ENCODE data around the gene BHLHE41.

The BHLHE41 gene

DNA sequence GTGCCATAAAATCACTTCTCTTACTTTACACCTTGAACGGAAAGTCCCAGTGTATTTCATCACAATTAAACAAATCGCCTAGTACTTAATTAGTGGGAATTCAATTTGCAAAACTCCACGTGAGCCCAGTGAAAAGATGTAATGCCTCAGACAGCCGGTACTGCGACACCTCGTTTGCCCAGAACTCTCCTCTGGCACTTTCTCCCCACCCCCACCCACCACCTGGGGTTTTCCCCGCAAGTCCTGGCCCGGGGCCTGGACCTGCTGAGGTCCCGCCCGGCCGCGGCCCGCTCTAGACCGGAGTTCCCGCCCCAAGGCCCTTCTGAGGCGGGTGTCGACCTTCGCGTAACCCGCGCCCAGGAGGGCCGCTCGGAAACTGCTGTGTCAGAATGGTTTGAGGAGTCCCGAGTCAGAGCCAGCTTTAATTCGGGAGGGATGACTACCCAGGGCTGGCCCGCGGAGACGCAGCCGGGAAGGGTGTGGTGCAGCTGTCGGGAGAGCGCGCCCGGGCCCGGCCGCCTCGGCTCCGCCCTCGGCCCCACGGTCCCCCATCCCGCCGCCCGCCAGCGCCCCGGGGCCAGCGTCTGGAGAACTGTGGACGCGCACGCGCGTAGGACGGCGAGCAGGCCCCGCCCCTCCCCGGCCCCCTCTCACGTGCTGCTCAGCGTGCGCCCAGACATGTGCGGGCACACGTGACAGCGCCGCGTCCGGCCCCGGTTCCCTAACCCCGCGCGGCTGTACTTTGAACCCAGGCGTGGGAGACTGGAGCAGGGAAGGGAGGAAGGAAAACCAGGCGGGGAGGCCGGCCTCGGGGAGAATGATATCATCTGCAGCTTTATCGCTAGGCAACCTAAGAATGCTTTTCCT lies 10.8 kb downstream of the BHLHE41 start:
- DNase-seq = peak; percentile 53 to 65

GRCh38 chr12:26113181-26113654 lies 11.6 kb downstream of the BHLHE41 start:
- DNase-seq = no peak

- DNase-seq = no peak
Observed at GRCh38 chr12:26112703-26113147, 12.1 kb downstream of the BHLHE41 start.

GRCh38 chr12:26112232-26112631 lies 12.6 kb downstream of the BHLHE41 start:
- DNase-seq = no peak

DNA sequence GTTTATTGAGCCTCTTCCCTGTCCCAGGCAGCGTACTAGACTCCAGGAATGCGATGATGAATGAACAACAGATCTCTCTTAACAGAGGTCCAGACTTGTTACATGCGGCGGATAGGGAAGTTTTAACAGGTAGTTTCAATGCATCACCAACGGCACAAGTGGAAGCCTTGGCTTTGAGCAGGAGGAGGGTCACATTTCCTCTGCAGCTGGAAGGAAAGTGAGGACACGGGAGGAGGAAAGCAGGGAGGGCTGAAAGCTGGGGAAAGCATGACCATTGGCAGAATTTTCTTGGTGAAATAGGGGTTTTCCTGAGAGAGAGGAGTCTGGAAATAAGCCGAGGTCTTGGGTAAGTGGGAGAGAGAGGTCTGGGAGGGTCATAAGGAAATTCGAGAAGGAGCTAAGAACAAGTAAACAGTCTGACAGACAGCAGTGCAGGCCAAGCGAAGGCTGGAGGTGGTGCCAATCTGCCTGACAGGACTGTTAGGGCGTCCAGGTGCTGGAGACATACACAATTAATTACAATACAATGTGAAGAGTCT lies 15.4 kb downstream of the BHLHE41 start:
- DNase-seq = peak; percentile 17 to 81

DNA sequence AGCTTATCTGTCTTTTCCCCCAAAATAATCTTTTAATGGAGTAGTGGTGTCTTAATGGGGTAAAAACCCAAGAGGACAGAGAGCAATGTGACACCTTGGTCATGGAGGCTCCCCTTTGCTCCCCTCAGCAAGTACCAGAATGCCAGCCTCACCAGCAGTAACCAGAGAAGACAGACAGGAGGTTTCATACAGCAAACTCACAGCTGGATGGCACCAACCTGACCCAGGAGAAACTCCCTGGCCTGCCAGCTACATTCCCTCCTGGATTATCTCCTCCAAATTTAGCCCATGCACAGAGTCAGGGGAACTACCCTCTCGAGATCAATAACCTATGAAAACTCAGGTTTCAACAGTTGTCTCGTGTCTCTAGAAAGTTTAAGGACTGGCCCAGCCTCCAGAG lies 15.9 kb downstream of the BHLHE41 start:
- no peak for DNase-seq

- no peak for DNase-seq
Observed at GRCh38 chr12:26106347-26106746, 18.5 kb downstream of the BHLHE41 start.

- DNase-seq = no peak
Observed at GRCh38 chr12:26102953-26103352, 21.9 kb downstream of the BHLHE41 start.

DNA sequence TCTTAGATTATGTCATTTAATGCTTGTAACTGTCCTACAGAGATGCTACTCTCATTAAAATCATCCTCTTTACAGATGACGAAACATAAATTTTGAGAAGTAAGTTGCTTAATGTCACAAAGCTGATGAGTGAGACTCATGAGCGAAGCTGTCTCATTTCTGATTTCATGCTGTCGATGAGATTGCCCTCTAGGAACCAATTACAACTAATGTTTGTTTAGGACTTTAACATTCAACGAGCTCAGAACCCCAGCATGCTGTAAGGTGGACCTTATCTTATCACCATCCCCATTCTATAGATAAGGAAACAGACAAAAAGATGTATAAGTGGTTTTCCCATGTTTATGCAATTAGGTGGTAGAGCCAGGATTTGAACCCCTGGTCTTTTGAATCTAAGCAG lies 23.1 kb downstream of the BHLHE41 start:
- no peak for DNase-seq

DNA sequence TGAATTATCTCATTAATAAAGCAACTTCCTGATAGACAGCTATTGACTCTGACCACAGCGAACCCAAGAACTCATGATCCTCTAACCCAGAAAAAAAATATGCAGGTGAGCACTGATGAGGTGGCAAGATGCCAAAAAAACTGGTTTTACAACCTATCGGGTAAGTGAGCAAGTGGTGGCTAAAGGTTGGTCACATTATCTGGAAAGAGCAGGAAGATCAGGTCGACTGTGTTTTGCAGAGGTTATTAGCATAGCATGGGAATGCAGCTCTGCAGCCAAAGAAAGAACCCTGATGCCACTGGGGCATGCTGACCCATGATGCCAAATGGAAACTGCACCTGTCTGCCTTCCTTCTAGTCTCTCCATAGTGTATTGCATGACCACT lies 23.5 kb downstream of the BHLHE41 start:
- no peak for DNase-seq

- DNase-seq = no peak
Observed at GRCh38 chr12:26100666-26101349, 24.0 kb downstream of the BHLHE41 start.

- peak in 1 of 2 experiments; percentile 19 for DNase-seq
Observed at GRCh38 chr12:26097046-26097878, 27.6 kb downstream of the BHLHE41 start.

DNA sequence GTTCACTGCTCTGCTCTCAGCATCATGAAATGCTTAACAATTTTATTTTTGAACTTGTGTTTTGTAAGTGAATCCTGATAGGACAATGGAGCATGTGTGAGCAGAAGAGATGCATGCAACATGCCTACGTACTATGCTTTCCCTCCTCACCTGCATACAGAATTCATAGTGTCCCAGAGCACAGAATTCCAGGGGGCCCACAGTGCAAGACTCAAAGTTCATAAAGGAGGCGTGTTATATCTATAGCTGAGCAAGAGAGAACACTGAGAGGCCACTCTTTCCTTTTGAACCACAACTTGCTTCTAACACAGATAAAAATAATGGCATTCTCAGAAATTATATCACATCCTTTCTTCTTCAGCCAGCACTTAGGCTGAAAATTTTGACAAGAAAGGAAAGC lies 28.8 kb downstream of the BHLHE41 start:
- DNase-seq = no peak

DNA sequence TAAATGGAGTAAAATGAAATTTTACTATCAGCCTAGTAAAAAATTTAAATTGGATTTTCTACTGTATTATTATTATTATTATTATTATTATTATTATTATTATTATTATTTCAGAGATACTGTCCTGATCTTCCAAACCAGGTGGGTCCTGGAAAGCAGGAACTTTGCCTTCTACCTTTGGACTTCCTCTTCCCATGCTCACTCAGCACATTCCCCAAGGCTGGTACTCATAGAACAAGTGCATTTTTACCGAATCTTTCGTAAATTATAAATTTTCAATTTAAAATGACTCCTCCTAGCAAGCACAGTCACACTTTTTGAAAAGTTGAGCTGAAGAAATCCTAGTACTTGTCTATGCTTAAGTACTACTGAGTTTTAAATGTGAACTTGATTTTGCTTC lies 29.7 kb downstream of the BHLHE41 start:
- no peak for DNase-seq

DNA sequence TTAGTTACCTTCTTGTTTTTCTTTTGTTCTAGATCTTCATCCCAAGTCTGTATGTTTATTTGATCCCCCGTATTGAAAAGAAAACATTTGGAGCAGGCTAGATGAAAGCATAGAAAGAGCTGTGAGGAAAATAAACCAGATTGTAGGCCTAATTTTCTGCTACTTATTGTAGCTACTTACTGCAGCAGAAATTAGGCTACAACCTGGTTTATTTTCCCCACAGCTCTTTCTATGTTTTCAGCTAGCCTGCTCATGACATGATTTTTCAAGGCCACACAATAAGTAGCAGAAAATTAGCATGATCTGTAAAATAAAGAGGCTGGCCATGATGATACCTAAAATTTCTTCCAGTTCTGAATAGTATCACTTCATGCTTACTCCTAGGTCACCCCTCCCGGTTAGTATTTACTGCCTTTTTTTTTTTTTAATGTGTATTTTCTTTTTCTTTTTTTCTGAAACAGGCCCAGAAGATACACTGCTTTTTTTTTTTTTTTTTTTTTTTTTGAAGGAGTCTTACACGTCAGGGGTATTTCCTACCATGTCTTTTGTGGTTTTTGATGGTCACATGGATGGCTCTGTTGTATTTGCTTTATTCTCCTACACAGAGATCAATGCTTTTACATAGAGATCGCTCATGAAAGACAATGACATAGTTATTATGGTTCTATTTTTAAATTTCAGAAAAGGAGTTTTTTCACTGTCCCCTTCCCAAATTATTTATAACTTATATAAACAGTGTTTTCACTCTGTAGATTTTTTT lies 32.3 kb downstream of the BHLHE41 start:
- DNase-seq = no peak

DNA sequence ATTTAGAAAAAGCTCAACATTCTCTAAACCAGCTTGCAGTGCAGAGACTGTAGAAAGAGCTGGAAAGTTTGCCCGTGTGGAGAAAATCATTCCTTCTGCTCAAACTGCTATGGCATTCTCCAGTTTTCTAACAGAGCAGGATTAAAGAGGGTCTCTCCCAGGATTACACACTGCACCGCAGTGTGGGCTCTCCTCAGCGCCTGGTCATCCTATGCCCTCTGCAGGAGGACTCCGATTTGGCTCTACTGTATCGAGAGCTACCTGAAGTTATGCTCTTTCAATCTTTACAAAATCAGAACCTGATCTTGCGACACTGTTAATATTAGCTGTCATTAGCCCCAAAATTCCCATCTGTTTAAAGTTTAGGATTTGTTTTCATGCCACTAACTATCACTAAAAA lies 33.0 kb downstream of the BHLHE41 start:
- no peak for DNase-seq

DNA sequence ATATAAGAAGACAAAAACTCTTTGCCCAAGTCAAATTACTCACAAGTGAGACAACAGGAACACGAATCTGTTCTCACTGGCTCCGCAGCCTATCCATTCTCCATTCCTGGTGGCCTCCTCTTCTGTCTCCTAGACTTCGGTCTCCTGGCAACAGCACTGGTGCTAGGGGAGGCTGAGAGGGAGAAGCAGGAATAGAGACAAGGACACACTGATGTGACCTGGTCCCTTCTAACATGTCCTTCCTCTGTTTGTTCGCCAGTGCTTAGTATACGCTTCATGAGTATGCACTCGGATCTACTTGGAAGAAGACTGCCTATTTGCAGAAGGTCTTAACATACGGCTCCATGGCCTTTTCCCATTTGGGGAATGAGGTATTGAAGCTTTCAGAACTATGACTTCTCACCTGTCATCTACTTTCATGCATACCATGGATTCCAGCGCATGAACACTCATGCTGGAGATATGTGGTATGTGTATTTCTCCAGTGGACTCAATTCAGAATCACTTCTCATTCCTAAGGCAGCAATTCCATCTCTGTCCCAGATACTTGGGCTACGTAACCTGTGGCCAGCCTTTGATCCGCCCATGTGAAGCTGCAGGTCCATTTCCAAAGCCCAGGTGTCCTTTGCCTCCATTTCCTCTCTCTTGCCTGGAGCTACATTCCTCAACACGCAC lies 33.9 kb downstream of the BHLHE41 start:
- no peak for DNase-seq

DNA sequence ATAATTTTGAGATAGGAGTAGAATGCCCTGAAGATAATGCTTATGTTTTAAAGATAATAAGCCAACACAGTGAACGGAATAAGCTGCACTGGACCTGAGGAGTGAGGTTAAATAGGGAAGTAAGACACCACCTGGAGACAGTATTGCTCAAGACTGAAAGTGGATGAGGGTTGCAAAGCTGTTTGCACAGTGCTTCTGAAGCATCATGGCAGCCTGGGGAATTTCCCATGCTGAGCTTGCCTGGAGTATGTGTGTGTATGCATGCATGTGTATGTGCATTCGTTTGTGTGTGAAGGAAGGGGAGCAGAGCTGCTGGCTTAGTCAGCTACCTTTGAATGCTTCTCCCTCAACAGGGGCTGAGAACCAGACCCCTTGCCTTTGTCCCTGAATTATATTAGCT lies 35.8 kb downstream of the BHLHE41 start:
- no peak for DNase-seq

GRCh38 chr12:26086936-26087335 lies 37.9 kb downstream of the BHLHE41 start:
- DNase-seq = no peak

DNA sequence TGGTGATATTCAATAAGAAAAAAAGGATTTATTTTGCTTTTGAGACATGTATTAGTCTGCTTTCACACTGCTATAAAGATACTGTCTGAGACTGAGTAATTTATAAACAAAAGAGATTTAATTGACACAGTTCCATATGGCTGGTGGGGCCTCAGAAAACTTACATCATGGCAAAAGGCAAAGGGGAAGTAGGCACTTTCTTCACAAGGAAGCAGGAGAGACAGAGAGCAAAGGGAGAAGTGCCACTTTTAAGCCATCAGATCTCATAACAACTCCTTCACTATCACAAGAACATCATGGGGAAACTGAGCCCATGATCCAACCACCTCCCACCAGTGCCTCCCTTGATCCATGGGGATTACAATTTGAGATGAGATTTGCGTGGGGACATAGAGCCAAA lies 43.9 kb downstream of the BHLHE41 start:
- no peak for DNase-seq

DNA sequence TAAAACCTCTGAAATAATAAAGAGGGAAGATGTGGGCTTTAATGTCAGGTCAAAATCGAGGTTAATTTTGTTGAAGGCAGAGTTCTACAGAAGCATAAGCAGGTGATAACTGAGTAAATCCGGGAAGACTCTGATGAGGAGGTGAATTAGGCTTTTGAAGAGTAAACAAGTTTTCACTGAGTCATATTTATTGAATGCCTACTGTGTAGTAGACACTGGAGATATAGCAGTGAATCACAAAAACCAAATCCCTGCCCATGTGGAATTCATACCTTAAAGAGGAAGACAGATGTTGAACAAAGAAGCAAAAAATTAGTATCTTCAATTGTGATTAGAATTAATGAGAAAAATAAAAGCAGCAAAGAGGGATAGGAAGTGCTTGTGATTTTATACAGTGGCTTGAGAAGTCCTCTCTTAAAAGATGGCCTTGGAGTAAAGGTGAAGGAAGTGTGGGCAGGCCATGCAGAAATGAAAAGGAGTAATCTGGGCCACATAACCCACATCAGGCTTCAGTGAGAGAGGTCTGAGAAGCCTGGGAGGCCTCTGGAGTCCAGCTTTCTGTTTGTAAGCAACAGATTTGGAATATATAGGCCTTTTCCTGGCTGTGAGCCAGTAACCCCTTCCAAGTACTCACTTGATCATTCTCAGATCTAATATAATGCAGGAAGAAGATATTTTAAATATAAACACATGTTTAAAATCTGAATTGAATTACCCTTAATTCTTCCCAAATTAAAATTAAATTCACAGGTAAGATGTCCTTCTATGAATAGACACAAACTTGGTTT lies 46.7 kb downstream of the BHLHE41 start:
- DNase-seq = no peak
